ENCODE results near the gene ARHGEF16.
A peak's percentile ranks its signal among the peaks of the same experiment; 100 is the strongest.

ARHGEF16 gene

GRCh38 chr1:3483801-3484444, 29.5 kb downstream of the ARHGEF16 start:
- peak; percentile 12 to 39 for DNase-seq

GRCh38 chr1:3485016-3485415, 30.6 kb downstream of the ARHGEF16 start:
- no peak for DNase-seq

DNA sequence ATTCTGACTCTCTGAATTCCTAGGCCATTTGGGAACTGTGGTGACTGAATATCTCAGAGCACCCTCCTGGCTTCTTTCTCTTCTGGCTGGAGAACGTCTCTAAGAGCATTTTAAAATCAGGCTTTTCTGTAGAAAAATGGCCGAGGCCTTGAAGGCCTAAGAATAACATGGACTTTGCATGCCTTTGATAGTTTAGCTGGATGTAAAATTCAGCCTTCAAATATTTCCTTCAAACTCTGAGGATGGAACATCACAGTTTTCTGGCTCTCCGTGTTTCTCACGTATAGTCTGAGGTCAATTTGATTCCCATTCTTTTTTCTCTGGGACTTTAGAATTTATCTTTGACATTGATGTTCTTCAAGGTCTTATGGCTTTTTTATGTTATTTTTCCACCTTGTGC, 34.0 kb downstream of the ARHGEF16 start:
- no peak for DNase-seq

GRCh38 chr1:3490046-3490745, 35.7 kb downstream of the ARHGEF16 start:
- DNase-seq, result no peak

GRCh38 chr1:3491291-3492246, 37.1 kb downstream of the ARHGEF16 start:
- DNase-seq, result peak; percentile 73 to 88

- no peak for DNase-seq
Measured at GRCh38 chr1:3492545-3493246, 38.2 kb downstream of the ARHGEF16 start.

GRCh38 chr1:3494321-3495308, 40.1 kb downstream of the ARHGEF16 start:
- DNase-seq, result no peak

DNA sequence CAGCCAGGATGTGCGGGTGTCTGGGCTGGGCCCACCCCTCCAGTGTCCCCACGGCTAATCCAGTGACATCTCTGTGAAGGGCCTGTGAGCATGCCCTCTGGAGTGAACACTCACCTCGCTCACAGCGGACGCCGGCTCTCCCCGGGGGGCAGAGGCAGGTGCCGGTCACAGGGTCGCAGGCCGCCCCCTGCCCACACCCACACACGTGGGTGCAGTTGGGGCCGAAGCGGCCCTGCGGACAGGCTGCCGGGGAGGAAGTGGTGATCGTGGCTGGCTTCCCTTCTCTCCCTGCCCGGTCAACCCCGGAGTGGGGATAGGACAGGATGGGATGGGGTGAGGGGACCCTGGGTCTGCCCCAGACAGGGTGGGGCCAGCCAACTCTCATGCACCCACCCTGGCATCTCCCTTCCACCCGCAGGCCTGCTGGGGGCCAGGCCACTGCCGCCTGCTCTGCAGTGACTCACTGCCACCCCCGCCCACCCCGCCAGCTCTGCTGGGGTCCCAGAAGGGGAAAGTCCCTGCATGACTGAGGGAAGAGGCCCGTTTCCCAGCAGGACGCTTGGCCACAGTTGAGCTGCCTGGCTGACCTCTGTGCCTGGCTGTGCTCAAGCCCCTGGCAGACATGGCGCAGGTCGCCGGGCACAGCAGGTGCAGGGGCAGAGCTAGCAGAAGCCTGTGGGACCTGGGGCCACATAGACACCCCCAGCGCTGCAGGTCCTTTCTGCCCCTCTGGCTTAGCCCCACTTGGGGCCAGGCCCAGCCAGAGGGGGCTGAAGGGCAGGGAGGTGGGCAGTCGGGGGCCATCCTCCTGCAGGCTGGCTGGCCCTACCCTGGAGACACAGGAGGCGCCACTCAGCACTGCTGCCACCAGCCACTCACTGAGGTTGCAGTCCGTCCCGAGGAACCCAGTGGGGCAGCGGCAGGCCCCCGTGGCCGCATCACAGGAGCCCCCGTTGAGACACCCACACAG, 41.6 kb downstream of the ARHGEF16 start:
- DNase-seq, result no peak

GRCh38 chr1:3496916-3497315, 42.5 kb downstream of the ARHGEF16 start:
- DNase-seq, result no peak

GRCh38 chr1:3497521-3497920, 43.1 kb downstream of the ARHGEF16 start:
- no peak for DNase-seq

- DNase-seq, result no peak
Measured at GRCh38 chr1:3498246-3498930, 43.9 kb downstream of the ARHGEF16 start.

DNA sequence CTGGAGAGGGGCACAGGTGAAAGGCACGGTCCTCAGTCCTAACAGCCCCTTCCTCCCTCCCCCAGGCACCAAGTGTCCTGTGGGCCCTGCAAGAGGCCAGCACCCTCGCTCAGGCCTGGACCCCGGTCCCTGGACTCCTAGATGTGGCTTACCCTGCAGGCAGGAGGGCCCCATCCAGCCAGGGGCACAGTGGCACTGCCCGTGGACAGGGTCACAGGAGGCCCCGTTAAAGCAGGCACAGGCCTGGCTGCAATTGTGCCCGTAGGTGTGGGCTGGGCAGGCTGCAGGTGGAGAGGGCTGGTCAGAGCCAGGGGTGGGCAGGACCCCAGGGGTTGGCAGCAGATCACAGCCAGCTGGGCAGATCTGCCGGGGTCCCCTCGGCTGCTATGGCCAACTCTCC, 44.5 kb downstream of the ARHGEF16 start:
- DNase-seq, result no peak

- no peak for DNase-seq
Measured at GRCh38 chr1:3499611-3500010, 45.1 kb downstream of the ARHGEF16 start.

DNA sequence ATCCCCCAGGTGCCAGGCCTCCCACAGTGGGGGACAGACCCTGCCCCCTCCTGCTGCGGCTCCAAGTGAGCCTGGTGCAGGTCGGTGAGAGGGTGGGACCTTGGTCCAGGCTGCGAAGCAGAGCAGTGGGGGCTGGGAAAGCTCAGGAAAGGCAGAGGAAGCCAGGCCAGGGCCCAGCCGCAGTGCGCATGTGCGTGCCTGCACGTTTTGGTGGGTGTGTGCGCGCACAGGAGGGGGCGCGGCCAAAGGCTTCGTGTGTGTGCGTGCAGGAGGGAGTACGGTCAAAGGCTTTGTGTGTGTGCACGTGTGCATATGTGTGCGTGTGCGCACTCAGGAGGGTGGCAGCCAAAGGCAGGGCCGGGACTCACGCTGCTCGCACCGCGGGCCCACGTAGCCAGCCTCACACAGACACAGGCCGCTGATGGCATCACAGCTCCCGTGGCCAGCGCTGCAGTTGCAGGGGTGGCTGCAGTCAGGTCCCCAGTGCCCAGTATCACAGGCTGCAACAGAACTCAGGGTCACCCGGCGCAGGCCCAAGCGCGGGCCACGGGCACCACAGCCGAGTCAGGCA, 45.9 kb downstream of the ARHGEF16 start:
- no peak for DNase-seq

DNA sequence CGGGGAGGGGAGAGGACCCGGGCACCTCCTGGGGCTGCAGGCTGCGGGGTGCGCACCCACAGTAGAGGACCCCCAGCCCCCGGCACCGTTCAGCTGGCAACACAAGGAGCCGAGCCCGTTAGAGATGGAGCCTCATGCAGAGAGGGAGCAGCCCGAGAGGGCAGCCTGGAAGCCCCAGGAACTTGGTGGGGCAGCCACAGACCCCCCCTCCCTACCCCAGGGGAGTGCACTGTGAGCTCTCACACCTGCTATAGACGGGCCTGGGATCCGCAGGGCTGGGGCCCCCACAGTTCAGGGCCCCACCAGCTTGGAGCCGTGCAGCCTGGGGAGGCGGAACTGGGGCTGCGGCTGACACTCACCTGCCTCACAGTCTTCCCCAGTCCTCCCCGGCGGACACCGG, 47.0 kb downstream of the ARHGEF16 start:
- no peak for DNase-seq

GRCh38 chr1:3501856-3502640, 47.6 kb downstream of the ARHGEF16 start:
- peak; percentile 10 to 14 for DNase-seq

DNA sequence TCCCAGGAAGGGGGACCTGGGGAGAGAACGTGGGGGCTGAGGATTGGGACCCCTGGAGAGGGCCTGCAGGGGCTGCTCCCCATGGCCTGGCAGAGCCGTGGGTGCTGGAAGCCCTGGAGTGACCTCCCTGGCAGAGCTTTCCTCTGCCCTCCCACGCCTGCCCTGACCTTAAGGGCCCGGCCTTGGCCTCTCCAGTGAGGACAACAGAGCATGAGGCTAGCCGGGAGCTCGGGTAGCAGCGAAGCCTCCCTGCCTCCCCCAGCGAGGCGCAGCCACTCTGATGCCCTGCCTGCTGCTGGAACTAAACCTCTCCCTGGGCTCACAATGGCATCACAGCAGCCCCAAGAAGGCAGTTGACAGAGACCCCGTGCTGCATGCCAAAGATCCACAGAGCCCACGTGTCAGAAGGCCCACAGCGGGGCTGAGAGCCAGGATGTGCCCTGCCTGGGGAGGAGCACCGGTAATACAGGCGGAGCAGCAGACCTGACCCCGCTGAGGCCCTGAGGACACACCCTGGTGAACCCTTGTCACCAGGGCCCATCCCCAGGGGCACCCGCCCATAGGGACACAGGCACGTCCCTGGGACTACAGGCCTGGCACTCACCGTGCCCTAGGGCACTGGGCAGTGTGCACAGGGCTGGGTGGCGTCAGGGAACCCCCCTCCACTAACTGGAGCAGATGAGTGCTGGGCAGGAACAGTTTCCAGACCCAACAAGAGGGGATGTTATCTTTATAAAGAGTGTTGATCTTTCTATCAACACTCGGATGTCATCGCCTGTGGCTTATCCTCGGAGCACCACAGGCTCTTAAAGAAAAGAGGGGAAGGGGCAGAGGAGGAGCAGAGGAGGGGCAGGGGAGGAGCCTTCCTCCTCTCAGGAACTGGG, 48.4 kb downstream of the ARHGEF16 start:
- DNase-seq, result no peak

- DNase-seq, result no peak
Measured at GRCh38 chr1:3503525-3503886, 49.0 kb downstream of the ARHGEF16 start.
